HCT116 (cell line): ENCODE data around the gene MME. TPM values are rescaled to one million over a fixed set of nuclear protein-coding genes. Genes with fewer than 3 reads are reported as not detected.

Experiments
- ATAC-seq: fragments of 200-7000 bp; cut with Tn5 transposase; 2 replicates; pipeline ENCODE4 v1.9.1; 2020; ENCODE audit warnings: mild to moderate bottlenecking, moderate library complexity
- BruUV-seq: library from RNA; stranded (reverse); fragments of 400-500 nt; replicated peaks from 2 replicates; lab custom pipeline; 2021; lab: Mats Ljungman, UMichigan
- CTCF ChIA-PET: fragments of 300-600 bp; sonication (Branson Sonifier 250); formaldehyde crosslinking; loops from one replicate; lab custom pipeline; 2021; ENCODE audit warnings: antibody characterized with exemption; lab: Charles Lee
- POLR2A ChIA-PET: fragments of 300-600, 350-600 bp; sonication (Branson Sonifier 250); formaldehyde crosslinking; loops from one replicate; lab custom pipeline; 2021; ENCODE audit warnings: antibody characterized with exemption; lab: Charles Lee
- RAD21 ChIA-PET, 2 experiments: fragments of 300-600 bp; sonication (Branson Sonifier 250); formaldehyde crosslinking; loops; one replicate each; lab custom pipeline; 2023; ENCODE audit warnings: low total read pairs in 2 of 2; ENCODE audit not compliant: uncharacterized antibody in 2 of 2, unreplicated experiment in 2 of 2, low non-redundant PET in 1 of 2; lab: Charles Lee
- DNase-seq: peaks from one replicate; pipeline ENCODE4 v3.0.0-alpha.2; 2010; ENCODE audit warnings: low read depth, low spot score
- H2AFZ ChIP-seq: fragments of 200-600 bp; shearing (Covaris generic), sonication (generic); 2 replicates; pipeline ENCODE4 v1.6.1; 2017; ENCODE audit warnings: low read depth, mixed run types, mixed read lengths, antibody characterized with exemption, low read length; ENCODE audit not compliant: poor library complexity, severe bottlenecking
- H3K27ac ChIP-seq: 2 replicates; pipeline ENCODE4 v1.5.1; 2012; ENCODE audit warnings: low read depth, low read length
- H3K27me3 ChIP-seq: fragments of 200-600 bp; sonication (generic); 2 replicates; pipeline ENCODE4 v1.6.1; 2016; ENCODE audit warnings: mixed run types, low read length, mixed read lengths; ENCODE audit not compliant: insufficient read depth
- H3K36me3 ChIP-seq, 2 experiments: fragments of 200-500 bp in 1 of 2; fragments of 200-600 bp in 1 of 2; sonication (Bioruptor generic) in 1 of 2; sonication (generic) in 1 of 2; 2 replicates each; pipeline versions ENCODE4 v1.5.1 to v1.6.1; 2014 to 2016; ENCODE audit warnings: low read length in 2 of 2, inconsistent platforms in 1 of 2, mixed read lengths in 1 of 2, mixed run types in 1 of 2; ENCODE audit not compliant: insufficient read depth in 2 of 2, control insufficient read depth in 1 of 2
- H3K4me1 ChIP-seq, 2 experiments: fragments of 200-600 bp in 1 of 2; sonication (generic) in 1 of 2; 2 replicates each; pipeline versions ENCODE4 v1.5.1 to v1.6.1; 2012 to 2017; ENCODE audit warnings: low read length in 2 of 2, inconsistent platforms in 1 of 2, mild to moderate bottlenecking in 1 of 2, mixed read lengths in 1 of 2, mixed run types in 1 of 2, moderate library complexity in 1 of 2; ENCODE audit not compliant: insufficient read depth in 2 of 2, control insufficient read depth in 1 of 2
- H3K4me2 ChIP-seq: fragments of 200-600 bp; sonication (generic); 2 replicates; pipeline ENCODE4 v1.6.1; 2017; ENCODE audit warnings: mixed run types, low read length, mixed read lengths
- H3K4me3 ChIP-seq, 2 experiments: fragments of 200-600 bp in 1 of 2; sonication (generic) in 1 of 2; replicated peaks in 1 of 2; 2 replicates each; pipeline ENCODE4 v1.5.1; 2011 to 2016; ENCODE audit warnings: low read length in 2 of 2, control low read depth in 1 of 2, low read depth in 1 of 2, mild to moderate bottlenecking in 1 of 2, mixed read lengths in 1 of 2, mixed run types in 1 of 2
- H3K79me2 ChIP-seq: fragments of 200-600 bp; sonication (generic); 2 replicates; pipeline ENCODE4 v1.6.1; 2017; ENCODE audit warnings: mild to moderate bottlenecking, mixed run types, low read length, moderate library complexity, mixed read lengths; ENCODE audit not compliant: insufficient read depth
- H3K9ac ChIP-seq: fragments of 200-600 bp; sonication (generic); 2 replicates; pipeline ENCODE4 v1.6.1; 2016; ENCODE audit warnings: low read length, mixed read lengths
- H3K9me2 ChIP-seq: fragments of 200-600 bp; sonication (generic), shearing (Covaris generic); 2 replicates; pipeline ENCODE4 v1.6.1; 2017; ENCODE audit warnings: mixed run types, mild to moderate bottlenecking, moderate library complexity; ENCODE audit not compliant: insufficient read depth
- H3K9me3 ChIP-seq, 2 experiments: fragments of 200-500 bp in 1 of 2; fragments of 200-600 bp in 1 of 2; sonication (Bioruptor generic) in 1 of 2; sonication (generic) in 1 of 2; 2 replicates each; pipeline ENCODE4 v1.6.1; 2014 to 2017; ENCODE audit warnings: low read length in 2 of 2, mixed read lengths in 2 of 2, inconsistent platforms in 1 of 2, low read depth in 1 of 2, mild to moderate bottlenecking in 1 of 2, mixed run types in 1 of 2, moderate library complexity in 1 of 2; ENCODE audit not compliant: control insufficient read depth in 1 of 2, insufficient read depth in 1 of 2
- H4K20me1 ChIP-seq: fragments of 200-600 bp; sonication (generic), shearing (Covaris generic); 2 replicates; pipeline ENCODE4 v1.6.1; 2017; ENCODE audit warnings: mixed run types, mild to moderate bottlenecking, moderate library complexity; ENCODE audit not compliant: insufficient read depth
- ATF3 ChIP-seq: IDR thresholded peaks from 2 replicates; pipeline ENCODE4 v1.6.1; 2012
- CEBPB ChIP-seq: IDR thresholded peaks from 2 replicates; pipeline ENCODE4 v1.6.1; 2012; ENCODE audit warnings: low read depth
- ELF1 ChIP-seq: IDR thresholded peaks from 2 replicates; pipeline ENCODE4 v1.6.1; 2012; ENCODE audit warnings: low read depth, borderline replicate concordance
- EZH2phosphoT487 ChIP-seq: fragments of 200-600 bp; IDR thresholded peaks from 2 replicates; pipeline ENCODE4 v1.6.1; 2018; ENCODE audit warnings: antibody characterized with exemption, borderline replicate concordance
- FOSL1 ChIP-seq: IDR thresholded peaks from 2 replicates; pipeline ENCODE4 v1.6.1; 2012; ENCODE audit warnings: low read depth
- JUND ChIP-seq: IDR thresholded peaks from 2 replicates; pipeline ENCODE4 v1.6.1; 2012
- MAX ChIP-seq: IDR thresholded peaks from 2 replicates; pipeline ENCODE4 v1.6.1; 2012
- RAD21 ChIP-seq: IDR thresholded peaks from 2 replicates; pipeline ENCODE4 v1.6.1; 2012; ENCODE audit warnings: low read depth, mild to moderate bottlenecking
- SRF ChIP-seq: IDR thresholded peaks from 2 replicates; pipeline ENCODE4 v1.6.1; 2012; ENCODE audit warnings: low read depth
- TCF7L2 ChIP-seq: IDR thresholded peaks from 2 replicates; pipeline ENCODE4 v1.7.0; 2011; ENCODE audit warnings: borderline replicate concordance, inconsistent platforms; ENCODE audit not compliant: insufficient read depth, insufficient read length; ENCODE audit errors: extremely low read depth
- ZFX ChIP-seq: fragments of 450-650 bp; IDR thresholded peaks from 2 replicates; pipeline ENCODE4 v1.6.1; 2017
- intact Hi-C: fragments of 100-400 bp; cut with micrococcal nuclease; formaldehyde crosslinking; loops from 2 replicates; pipeline ENCODE4 v1.10.0; 2022
- total RNA-seq: library from RNA; stranded (reverse); gene quantifications from one replicate; pipeline ENCODE4 v1.2.1, GENCODE V29; 2021; ENCODE audit not compliant: unreplicated experiment
- TF ChIP-seq, protein P1 (sequence below): IDR thresholded peaks from 2 replicates; pipeline ENCODE4 v1.6.1; 2011; ENCODE audit warnings: mild to moderate bottlenecking, low read length, moderate library complexity; ENCODE audit not compliant: insufficient replicate concordance; ENCODE audit errors: extremely low read depth

The MME gene
- total RNA-seq, 1 experiment from 2014 or later = 0.34 TPM

DNA sequence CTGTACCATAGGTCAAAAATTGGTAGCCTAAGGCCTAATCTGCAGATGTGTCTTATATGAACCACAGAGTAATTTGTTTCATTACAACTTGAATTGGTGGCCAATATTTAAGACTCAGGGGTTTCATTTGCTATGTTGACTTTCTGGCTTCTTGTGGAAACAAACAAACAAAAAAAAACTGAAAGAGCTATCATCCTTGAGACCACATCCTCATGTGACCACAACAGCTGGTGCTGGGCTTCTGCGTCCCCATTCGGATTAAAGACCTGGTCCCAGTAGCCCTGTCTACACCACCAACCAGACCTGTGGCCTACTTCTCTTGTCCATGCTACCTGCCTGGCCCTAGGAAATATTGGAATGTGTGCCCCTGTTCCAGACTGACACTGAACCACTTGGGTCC, 151.7 kb downstream of the MME start:
- H4K20me1 ChIP-seq = no peaks in the 10 kb centered on the region
- DNase-seq = no peak
- H3K9ac ChIP-seq = no peak overlapping the region
- no peak overlapping the region for H3K27ac ChIP-seq
- H3K79me2 ChIP-seq = no peaks in the 10 kb centered on the region
- intact Hi-C loops = no loop called here
- H3K4me3 ChIP-seq = no peak overlapping the region
- H3K36me3 ChIP-seq = no peaks in the 10 kb centered on the region
- no peaks in the 10 kb centered on the region for H3K9me3 ChIP-seq
- TF ChIP-seq ATF3 = no peak
- TF ChIP-seq TCF7L2 = no peak
- no peak for TF ChIP-seq MAX
- no peaks in the 10 kb centered on the region for H3K27me3 ChIP-seq
- no peak overlapping the region for H3K4me2 ChIP-seq
- ChIA-PET RAD21 (no interaction called here), POLR2A (no interaction called here), CTCF (no interaction called here)
- H3K4me1 ChIP-seq = peaks cover 3 to 15% of the 10 kb centered on the region in 2 experiments; a peak in 3 of 4 replicates
- peak overlapping the region; percentile 71 for H2AFZ ChIP-seq
- H3K9me2 ChIP-seq = no peaks in the 10 kb centered on the region
- no TSS peak for BruUV-seq
- ATAC-seq = no peak

GRCh38 chr3:155232605-155233004, 152.5 kb downstream of the MME start:
- H3K27me3 ChIP-seq = no peaks in the 10 kb centered on the region
- no TSS peak for BruUV-seq
- ATAC-seq (peak; percentile 86), DNase-seq (peak; percentile 54)
- peak overlapping the region; percentile 34 for H3K4me2 ChIP-seq
- intact Hi-C loops = no loop called here
- no peak for TF ChIP-seq SRF
- TF ChIP-seq ZFX = no peak
- TF ChIP-seq RAD21 = no peak
- peak; percentile 89 for TF ChIP-seq CEBPB
- no peak for TF ChIP-seq EZH2phosphoT487
- TF ChIP-seq MAX = no peak
- TF ChIP-seq JUND = peak; percentile 69
- TF ChIP-seq, protein P1, sequence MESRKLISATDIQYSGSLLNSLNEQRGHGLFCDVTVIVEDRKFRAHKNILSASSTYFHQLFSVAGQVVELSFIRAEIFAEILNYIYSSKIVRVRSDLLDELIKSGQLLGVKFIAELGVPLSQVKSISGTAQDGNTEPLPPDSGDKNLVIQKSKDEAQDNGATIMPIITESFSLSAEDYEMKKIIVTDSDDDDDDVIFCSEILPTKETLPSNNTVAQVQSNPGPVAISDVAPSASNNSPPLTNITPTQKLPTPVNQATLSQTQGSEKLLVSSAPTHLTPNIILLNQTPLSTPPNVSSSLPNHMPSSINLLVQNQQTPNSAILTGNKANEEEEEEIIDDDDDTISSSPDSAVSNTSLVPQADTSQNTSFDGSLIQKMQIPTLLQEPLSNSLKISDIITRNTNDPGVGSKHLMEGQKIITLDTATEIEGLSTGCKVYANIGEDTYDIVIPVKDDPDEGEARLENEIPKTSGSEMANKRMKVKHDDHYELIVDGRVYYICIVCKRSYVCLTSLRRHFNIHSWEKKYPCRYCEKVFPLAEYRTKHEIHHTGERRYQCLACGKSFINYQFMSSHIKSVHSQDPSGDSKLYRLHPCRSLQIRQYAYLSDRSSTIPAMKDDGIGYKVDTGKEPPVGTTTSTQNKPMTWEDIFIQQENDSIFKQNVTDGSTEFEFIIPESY = no peak
- TF ChIP-seq ELF1 = no peak
- TF ChIP-seq FOSL1 = peak; percentile 65
- no peak overlapping the region for H3K9ac ChIP-seq
- no peaks in the 10 kb centered on the region for H3K36me3 ChIP-seq
- no peak overlapping the region for H3K4me3 ChIP-seq
- peak overlapping the region; percentile 71 for H2AFZ ChIP-seq
- ChIA-PET RAD21 (no interaction called here), POLR2A (no interaction called here), CTCF (no interaction called here)
- peaks cover 3 to 15% of the 10 kb centered on the region in 2 experiments; a peak in 3 of 4 replicates for H3K4me1 ChIP-seq
- no peaks in the 10 kb centered on the region for H3K9me3 ChIP-seq
- H3K27ac ChIP-seq = no peak overlapping the region
- H4K20me1 ChIP-seq = no peaks in the 10 kb centered on the region
- no peaks in the 10 kb centered on the region for H3K9me2 ChIP-seq
- no peaks in the 10 kb centered on the region for H3K79me2 ChIP-seq
